Activated CD8-positive, alpha-beta memory T cell treated with anti-CD3 and anti-CD28 coated beads for 4 hours (primary cell): ENCODE results near the gene MEIOB.
"Not testable (repeated sequence)": the region's sequence is repeated elsewhere in the genome, so short reads cannot be mapped to it uniquely, and the experiment has no call there.

ENCODE experiments used
- DNase-seq, 2 donors: peaks; one replicate each; pipeline ENCODE4 v3.0.0-alpha.2; 2020; ENCODE audit warnings: low read depth in 2 of 2

Gene MEIOB

GRCh38 chr16:1877804-1878203 is 5.8 kb upstream of the MEIOB start:
- no peak for DNase-seq

- DNase-seq = no peak
Measured at GRCh38 chr16:1877089-1877488, 5.1 kb upstream of the MEIOB start.

DNA sequence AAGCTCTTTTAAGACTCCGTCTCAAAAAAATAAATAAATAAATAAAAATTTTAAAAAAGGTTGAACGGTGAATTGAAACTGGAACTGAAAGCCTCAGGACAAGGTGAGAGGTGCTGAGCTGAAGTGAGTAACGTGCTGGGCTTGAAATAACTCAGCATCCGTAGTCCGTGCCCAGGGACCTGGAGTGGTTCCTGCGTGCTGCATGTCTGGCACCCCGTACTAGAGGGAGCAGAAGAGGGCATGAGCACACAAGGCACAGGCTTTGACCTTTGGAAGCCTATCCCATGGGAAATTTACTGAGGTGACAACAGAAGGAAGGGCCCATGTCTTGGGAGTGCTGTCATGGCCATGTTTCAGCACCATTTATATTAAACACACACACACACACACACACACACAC is 4.5 kb upstream of the MEIOB start:
- DNase-seq = no peak

- not testable (repeated sequence) for DNase-seq
Measured at GRCh38 chr16:1876066-1876465, 4.1 kb upstream of the MEIOB start.

DNA sequence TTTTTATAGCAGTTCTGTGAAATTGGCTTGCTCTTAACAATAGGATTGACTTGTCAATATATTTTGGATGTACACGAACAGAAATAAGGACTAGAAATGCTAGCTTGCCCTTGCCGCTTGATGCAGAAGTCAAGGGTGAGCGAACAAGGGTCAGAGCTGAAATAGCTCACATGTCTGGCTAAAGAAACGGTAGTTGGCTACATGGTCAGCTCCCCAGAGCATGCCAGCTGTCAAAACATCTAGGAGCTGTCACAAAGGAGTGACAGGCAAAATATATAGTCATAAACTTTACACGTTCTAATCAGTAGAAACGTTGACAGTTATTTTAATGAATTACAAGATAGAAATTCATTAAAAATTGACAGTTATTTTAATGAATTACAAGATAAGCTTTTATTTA is 2.9 kb upstream of the MEIOB start:
- no peak for DNase-seq

DNA sequence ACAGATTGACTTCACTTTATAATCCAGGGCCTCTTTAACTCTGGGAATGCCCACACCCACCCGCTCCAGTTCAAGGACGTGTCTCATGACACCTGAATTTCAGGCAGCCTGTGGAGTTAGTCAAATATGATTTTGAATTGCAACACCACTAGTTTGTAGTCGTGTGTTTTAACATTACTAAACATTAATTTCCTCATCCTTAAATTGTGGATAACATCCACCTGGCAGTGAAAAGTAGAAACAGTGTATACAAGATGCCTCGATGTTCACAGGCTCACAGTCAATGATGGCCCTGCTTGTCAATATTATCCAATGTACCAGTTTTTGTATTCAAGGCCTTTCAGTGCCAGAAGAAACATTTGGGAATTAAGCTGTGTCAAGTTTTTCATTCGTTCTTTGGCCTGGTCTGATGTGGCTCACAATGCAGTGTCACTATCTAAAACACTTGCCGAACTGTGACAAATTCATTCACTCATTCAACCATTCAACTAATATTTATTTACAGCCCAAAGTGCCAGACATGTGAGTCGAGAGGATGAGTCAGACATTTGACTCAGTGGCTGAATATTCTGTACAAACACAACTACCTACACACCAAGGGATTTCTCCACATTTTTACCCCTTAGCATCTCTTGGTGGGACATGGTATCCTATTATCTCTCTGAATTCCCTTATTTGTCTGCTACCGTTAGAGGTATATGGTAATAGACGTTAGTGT is 1.4 kb downstream of the MEIOB start:
- no peak for DNase-seq

DNA sequence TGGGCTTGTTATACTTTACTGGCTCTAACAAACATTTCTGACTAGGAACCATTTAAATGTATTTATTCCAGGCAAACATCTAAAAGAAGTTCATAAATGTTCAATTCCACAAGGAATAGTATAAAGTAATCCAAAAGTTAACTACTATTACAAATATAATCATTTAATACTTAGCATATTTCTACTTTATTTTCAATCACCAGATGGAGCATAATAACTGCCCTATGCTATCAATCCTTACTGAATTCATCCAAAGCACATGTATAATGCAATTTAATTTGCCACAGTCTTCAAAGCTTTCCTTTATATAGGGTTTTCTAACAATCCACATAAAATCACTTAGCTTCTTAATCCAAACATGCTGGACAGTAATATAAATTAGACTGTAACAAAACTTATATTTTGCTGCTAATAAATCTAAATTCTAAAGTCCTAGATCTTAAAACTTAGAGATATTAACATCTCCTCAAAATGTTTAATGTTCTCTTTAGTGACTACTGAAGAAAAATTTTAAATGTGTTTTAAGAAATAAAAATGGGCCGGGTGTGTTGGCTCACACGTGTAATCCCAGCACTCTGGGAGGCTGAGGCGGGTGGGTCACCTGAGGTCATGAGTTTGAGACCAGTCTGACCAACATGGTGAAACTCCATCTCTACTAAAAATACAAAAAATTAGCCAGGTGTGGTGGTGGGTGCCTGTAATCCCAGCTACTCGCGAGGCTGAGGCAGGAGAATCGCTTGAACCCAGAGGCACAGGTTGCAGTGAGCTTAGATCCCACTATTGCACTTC is 5.9 kb downstream of the MEIOB start:
- no peak for DNase-seq

DNA sequence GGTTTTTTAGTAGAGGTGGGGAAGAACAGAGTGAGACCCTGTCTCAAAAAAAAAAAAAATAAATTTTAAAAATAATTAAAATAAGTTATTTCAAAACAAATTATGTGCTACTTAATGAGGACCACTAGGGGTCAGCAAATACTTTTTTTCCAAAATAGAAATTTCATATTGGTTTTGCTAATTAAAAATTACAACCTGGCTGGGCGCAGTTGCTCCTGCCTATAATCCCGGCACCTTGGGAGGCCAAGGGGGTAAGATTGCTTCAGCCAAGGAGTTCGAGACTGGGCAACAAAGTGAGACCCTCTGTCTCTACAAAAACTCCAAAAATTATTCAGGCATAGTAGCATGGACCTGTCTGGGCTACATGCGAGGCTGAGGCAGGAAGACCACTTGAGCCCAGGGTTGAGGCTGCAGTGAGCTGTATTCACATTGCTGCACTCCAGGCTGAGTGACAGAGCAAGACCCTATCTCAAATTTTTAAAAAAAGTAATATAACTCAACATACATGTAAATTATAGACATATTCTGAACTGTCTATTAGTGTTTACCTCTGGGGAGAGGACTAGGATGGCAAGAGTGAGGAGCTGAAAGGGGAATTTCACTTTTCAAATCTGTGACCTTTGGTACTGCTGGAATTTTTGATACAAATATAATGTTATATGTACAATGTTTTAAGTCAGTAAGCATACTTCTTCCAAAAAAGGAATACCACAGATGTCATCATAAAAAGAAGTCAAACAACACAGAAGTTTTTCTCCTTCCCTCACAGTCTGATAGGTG is 8.1 kb downstream of the MEIOB start:
- no peak for DNase-seq

DNA sequence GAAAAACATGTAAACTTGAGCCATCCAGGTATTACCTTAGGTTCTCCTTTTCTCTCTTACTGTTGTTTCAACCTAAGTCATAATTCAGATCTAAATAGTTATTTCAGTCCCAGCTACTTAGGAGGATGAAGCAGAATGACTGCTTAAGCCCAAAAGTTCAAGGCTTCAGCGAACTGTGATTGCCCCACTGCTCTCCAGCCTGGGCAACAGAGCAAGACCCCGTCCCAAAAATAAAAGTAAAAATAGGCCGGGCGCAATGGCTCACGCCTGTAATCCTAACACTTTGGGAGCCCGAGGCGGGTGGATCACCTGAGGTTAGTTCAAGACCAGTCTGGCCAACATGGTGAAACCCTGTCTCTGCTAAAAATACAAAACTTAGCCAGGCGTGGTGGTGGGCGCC is 9.6 kb downstream of the MEIOB start:
- DNase-seq = no peak

- DNase-seq = no peak
Measured at GRCh38 chr16:1861730-1862129, 10.2 kb downstream of the MEIOB start.

DNA sequence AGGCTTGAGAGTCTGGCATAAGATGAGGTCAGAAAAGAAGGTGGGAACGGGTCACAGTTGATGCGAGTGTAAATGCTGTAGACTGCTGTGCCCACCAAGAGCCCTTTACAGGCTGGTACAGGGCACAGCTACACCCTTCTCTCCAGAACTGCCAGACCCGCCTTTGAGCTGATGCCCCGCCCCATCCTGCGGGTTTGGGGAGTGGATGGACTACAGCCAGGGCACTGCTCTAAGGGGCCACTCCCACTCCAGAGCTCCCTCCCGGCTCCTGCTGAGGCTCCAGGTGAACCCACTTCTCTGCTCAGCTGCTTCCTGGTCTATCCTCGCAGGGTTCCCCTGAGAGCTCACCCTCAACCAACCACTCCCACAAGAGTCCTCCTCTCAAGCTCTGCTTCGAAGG is 12.3 kb downstream of the MEIOB start:
- DNase-seq = no peak

- no peak for DNase-seq
Measured at GRCh38 chr16:1858189-1858865, 13.6 kb downstream of the MEIOB start.

- no peak for DNase-seq
Measured at GRCh38 chr16:1857433-1858097, 14.4 kb downstream of the MEIOB start.

- DNase-seq = no peak
Measured at GRCh38 chr16:1851793-1852192, 20.2 kb downstream of the MEIOB start.

DNA sequence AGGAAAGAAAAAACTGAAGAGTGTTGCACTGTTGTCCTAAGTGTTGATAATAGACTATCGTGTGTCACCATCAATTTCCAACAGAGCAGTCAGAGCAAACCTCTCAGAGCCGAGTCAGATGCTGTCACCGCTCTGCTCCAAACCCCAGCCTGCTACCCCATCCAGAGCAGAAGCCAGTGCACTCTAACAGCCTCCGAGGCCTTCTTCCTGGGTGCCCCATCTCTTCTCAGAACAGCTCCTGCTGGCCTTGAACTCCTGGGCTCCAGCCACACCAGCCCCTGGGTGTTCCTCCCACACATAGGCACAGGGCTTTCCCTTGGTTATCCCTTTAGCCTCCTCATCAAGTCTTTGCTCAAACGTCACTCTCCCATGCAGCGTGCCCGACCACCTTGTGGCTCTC is 21.0 kb downstream of the MEIOB start:
- no peak for DNase-seq

- DNase-seq = no peak
Measured at GRCh38 chr16:1846416-1846815, 25.5 kb downstream of the MEIOB start.

- DNase-seq = no peak
Measured at GRCh38 chr16:1845985-1846384, 26.0 kb downstream of the MEIOB start.

GRCh38 chr16:1839554-1839953 is 32.4 kb downstream of the MEIOB start:
- DNase-seq = no peak

DNA sequence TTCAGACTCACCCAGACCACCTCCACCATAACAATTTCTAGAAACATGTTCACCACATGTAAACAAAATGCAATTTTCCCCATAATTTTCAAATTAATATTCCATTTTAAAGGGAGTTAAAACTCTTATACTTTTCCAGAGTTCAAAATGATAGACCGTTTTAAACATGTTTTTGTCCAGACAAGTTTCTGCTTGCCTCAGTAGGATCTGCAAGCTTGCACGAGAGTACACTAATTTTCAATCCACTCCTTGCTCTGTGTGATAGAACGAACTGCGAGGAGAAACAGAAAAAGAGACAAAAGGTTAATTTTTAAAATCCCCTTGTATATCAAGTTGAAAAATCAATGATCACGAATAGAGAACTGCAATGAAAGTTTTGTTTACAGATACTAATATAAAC is 37.9 kb downstream of the MEIOB start:
- no peak for DNase-seq

DNA sequence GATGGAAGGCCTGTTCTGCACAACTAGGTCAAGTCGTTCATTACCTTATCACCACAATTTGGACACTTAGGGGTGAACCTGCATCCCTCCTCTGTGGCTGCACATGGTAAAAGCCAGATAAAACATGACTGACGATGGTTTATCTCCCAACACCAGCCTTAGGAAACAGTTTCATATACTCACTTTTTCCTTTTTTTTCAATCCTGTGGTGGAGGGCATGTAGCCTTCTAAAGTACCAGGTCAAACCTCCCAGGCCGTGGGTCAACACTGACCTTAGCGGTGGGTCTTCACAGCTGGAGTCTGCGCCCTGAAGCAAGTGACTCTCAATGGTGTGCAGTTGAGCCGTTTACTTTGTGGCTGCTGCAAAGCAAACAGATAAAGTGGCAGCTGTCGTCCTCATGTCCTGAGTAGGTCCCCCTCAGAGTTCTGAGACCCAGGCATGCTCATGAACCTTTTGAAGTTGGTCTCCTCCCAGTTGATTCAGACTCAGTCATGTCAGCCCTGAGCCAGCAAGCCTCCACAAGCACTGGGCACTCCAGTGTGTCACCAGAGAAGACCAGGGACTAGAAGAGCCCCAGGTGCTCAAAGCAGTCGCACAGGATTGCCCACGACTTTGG is 39.0 kb downstream of the MEIOB start:
- no peak for DNase-seq
